NCI-H1092 (cell line): Measurements from ENCODE around the gene CYP20A1.
A peak's percentile ranks its signal among the peaks of the same experiment; 100 is the strongest.
"Not testable (repeated sequence)": the region's sequence is repeated elsewhere in the genome, so short reads cannot be mapped to it uniquely, and the experiment has no call there.

ENCODE experiments used
- DNase-seq: peaks from one replicate; lab custom pipeline; 2025; lab: John Stamatoyannopoulos, UW

CYP20A1 gene, protein sequence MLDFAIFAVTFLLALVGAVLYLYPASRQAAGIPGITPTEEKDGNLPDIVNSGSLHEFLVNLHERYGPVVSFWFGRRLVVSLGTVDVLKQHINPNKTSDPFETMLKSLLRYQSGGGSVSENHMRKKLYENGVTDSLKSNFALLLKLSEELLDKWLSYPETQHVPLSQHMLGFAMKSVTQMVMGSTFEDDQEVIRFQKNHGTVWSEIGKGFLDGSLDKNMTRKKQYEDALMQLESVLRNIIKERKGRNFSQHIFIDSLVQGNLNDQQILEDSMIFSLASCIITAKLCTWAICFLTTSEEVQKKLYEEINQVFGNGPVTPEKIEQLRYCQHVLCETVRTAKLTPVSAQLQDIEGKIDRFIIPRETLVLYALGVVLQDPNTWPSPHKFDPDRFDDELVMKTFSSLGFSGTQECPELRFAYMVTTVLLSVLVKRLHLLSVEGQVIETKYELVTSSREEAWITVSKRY

GRCh38 chr2:203238704-203239526 lies at the start of gene CYP20A1:
CYP20A1 (plus strand) TSS chr2:203239018; CDS start chr2:203239063, 45 bp downstream.
- DNase-seq, result peak; percentile 84

GRCh38 chr2:203190547-203190946 lies 48.3 kb upstream of the CYP20A1 start:
- not testable (repeated sequence) for DNase-seq

DNA sequence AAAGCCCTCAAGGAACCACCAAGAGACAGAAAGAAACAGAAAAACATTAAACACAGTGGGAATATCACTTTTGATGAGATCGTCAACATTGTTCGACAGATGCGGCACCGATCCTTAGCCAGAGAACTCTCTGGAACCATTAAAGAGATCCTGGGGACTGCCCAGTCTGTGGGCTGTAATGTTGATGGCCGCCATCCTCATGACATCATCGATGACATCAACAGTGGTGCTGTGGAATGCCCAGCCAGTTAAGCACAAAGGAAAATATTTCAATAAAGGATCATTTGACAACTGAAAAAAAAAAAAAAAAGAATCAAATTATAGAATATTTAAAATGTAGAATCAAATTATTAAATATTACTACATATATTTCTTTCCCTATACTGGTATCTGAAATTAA lies 47.8 kb upstream of the CYP20A1 start:
- not testable (repeated sequence) for DNase-seq

DNA sequence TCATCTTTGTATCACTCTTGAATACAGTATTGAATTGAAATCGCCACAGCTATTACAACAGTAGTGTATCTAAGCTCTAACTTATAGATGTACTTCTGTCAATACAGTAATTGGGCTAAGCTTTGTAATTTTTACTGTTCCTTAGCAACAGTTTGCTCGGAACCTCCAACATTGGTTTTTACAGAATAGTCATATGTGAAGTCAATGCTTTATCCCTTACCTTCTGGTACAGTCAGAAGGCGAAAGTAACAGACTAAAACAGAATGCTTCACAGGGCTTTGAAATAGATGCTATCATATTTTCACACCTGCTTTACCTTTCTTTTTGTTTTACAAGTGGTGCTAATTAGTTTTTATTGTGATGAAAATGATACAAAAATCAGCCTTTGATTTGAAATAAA lies 46.9 kb upstream of the CYP20A1 start:
- DNase-seq, result no peak

DNA sequence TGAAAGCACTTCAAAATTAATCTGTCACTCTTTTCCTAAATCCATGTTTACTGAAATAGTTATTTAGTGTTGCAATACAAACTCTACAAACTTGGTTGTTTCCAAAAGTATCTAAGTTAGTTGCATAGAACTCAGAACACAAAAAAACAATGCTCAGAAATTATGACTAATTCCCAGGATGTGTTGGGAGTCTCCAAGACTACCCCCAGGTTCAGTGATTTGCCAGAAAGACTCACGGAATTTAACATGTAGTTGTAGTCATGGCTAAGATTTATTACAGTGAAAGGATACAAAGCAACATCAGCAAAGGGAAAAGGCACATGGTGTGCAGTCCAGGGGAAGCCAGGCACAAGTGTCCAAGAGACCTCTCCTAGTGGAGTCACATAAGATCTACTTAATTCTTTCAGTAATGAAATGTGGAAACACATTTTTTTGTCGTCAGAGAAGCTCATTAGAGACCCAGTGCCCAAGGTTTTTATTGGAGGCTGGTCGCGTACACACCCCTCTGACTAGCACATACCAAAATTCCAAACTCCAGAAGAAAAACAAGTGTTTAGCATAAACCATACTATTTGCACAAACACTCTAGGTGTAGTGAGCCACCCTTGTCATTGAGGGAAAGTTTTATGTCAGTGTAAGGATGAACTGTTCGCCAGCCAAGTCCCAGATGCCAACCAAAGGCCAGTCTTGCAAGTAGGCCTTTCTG lies 43.3 kb upstream of the CYP20A1 start:
- no peak for DNase-seq

DNA sequence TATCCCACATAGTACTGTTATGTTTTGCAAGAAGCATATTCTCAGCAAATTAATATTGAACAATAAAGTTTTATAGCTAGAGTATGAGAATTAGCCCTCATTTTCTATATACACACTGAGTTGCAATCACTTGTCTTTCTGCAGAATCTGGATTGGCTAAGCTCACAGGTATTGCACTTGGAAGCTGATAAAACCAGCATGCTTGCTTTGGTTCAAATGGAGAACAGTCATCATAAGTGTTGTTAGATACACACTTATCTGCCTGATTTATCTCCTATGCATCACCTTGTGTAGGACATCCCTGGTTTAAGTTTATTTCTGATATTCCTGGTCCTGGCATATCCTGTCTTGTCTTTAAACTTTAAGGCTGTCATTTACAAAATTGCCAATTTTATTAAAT lies 38.0 kb upstream of the CYP20A1 start:
- no peak for DNase-seq

GRCh38 chr2:203201426-203201825 lies 37.4 kb upstream of the CYP20A1 start:
- DNase-seq, result no peak

DNA sequence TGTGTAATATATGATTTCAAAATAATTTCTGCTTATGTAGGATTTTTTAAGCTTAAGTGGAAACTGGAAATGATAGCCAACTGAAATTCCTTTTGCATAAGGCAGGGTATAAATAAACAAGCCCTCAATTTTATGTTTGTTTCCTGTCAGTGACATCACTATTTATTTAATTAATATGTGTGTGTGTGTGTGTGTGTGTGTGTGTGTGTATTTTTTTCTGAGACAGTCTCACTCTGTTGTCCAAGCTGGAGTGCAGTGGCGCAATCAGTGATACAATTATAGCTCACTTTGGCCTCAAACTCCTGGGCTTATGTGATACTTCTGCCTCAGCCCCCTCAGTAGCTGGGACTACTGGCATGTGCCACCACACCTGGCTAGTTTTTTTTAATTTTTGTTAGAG lies 29.3 kb upstream of the CYP20A1 start:
- no peak for DNase-seq

DNA sequence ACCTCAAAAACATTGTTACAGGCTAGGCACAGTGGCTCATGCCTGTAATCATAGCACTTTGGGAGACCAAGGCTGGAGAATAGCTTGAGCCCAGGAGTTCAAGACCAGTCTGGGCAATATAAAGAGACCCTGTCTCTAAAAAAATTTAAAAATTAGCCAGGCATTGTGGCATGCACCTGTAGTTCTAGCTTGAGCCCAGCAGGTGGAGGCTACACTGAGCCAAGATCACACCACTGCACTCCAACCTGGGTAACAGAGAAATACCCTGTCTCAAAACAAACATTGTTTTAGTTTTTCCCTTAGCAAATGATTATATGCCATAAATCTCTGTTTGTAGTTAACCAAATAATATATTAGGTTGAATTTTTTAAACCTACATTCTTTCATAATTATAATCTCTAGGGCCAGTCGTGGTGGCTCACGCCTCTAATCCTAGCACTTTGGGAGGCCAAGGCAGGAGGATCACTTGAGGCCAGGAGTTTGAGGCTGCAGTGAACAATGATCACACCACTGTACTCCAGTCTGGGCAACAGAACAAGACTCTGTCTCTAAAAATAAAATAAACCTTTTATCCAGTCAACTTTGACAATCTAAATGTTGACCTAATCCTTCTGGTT lies 13.3 kb upstream of the CYP20A1 start:
- DNase-seq, result no peak

DNA sequence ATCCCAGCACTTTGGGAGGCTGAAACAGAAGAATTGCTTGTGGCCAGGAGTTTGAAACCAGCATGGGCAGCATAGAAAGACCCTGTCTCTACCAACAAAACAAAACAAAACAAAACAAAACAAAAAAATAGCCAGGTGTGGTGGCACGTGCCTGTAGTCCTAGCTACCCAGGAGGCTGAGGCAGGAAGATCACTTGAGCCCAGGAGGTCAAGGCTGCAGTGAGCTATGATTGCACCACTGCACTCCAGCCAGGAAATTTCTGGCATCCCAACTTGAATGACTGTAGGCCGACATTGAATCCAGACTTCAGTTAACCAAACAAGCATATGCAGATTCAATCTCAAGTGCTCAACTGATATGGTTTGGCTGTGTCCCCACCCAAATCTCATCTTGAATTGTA lies 9.1 kb upstream of the CYP20A1 start:
- not testable (repeated sequence) for DNase-seq

DNA sequence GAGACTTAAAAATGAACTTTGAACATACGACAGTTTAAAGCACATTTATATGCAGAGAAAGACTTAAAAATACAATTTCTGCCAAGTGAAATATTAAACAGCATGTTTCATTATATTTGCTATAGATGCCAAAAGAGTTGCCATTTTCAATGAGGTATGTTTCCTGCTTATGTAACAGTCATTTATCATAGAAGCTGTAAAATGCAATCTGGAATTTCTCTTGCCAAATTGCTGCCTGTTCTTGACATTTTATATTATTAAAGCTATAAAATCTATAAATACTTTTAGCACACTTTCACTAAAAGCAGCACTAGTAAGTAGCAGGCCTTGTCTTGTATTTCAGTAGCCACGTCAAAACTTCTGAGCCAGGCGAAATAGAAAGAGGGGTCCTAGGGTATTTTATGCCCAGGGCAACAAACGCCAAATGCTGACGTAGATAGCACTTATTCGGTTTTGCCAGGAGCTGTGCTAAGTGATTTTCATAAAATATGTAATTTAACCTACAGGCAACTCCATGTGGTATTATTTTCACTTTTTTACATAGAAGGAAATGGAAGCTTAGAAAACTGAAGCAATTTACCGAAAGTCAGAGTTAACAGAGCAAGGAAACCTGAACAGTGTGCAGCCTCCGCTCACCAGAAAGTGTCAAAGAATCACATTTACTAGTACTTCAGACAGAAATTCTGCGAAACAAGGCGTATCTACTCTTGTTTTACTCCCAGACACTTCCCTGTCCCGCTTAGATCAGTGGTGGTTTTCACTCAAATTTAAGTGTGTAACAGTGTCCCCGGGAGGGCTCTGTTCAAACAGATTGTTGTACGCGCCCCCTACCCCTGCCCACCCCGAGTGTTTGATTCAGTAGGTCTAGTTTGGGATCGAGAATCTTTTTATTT lies 1.2 kb upstream of the CYP20A1 start:
- DNase-seq, result no peak

- DNase-seq, result no peak
Observed at GRCh38 chr2:203238292-203238703, 520 bp upstream of the CYP20A1 start.

DNA sequence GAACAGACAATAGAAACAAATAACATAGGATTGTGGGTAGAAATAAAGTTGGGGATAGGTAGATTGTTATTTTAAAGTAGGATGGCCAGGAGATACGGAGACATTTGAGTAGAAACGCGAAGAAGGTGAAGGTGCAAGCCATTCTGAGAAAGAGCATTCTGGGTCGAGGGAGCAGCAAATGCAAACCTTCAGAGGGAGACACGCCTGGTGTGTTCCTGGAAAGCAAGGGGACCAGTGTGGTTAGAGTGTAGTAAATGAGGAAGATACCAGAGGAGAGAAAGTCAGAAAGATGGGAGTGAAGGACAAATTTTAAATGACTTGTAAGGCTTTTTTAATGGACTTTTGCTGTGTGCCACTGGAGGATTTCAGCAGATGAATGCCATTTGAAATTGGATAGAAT lies 1.7 kb downstream of the CYP20A1 start:
- DNase-seq, result no peak

GRCh38 chr2:203242518-203242917 lies 3.7 kb downstream of the CYP20A1 start:
- DNase-seq, result no peak

DNA sequence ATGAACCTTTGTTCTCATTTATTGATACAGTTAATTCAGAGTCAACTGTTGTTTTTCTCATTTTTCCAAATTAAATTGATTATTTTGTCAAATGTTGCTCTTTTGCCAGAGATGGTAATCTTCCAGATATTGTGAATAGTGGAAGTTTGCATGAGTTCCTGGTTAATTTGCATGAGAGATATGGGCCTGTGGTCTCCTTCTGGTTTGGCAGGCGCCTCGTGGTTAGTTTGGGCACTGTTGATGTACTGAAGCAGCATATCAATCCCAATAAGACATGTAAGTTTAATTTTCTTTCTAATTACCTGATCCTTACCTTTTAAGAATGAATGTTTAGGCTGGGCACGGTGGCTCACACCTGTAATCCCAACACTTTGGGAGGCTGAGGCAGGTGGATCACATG lies 7.8 kb downstream of the CYP20A1 start:
- DNase-seq, result no peak

DNA sequence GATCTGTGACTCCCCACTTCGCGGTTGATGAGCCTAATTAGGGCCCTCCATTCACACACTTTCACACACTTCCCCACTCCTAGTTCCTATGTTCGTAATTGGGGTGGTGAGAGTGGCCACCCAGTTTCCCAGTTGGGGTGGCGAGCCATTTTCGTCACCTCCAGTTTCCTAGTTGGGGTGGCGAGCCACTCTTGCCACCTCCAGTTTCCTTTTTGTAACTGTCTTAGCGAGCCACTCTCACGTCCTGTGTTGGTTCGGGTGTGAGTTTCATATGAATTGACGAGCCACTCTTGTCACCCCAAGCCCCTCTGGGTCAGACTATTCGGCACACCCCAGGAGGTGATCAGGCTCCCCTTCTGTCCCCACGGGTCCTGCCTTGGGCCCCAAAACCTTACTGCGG lies 14.0 kb downstream of the CYP20A1 start:
- DNase-seq, result no peak

DNA sequence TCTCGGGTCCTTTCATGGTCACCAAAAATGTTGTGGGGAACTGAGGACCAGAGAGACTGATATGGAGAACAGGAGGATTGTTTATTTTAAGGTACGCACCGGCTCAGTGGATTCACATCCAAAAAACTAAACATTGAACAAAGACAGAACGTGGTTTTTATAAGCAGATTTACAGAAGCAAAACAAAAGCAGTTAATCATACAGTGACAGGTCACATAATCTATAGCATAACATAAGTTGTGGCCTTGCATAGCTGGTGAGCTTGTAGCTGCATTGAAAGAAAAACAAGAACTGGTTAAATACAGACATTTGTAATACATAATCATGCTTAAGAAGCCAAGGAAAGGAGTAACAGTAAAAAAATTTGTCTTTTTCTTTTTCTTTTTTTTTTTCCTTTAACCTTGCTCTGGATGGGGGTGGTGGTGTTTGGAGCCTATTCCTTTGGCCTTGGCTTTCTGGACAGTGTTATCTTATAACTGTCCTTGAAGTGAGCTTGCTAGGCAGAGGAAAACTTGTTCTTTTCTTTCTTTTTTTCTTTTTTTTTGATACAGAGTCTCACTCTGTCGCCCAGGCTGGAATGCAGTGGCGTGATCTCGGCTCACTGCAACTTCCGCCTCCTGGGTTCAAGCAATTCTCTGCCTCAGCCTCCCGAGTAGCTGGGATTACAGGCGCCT lies 14.7 kb downstream of the CYP20A1 start:
- DNase-seq, result not testable (repeated sequence)

DNA sequence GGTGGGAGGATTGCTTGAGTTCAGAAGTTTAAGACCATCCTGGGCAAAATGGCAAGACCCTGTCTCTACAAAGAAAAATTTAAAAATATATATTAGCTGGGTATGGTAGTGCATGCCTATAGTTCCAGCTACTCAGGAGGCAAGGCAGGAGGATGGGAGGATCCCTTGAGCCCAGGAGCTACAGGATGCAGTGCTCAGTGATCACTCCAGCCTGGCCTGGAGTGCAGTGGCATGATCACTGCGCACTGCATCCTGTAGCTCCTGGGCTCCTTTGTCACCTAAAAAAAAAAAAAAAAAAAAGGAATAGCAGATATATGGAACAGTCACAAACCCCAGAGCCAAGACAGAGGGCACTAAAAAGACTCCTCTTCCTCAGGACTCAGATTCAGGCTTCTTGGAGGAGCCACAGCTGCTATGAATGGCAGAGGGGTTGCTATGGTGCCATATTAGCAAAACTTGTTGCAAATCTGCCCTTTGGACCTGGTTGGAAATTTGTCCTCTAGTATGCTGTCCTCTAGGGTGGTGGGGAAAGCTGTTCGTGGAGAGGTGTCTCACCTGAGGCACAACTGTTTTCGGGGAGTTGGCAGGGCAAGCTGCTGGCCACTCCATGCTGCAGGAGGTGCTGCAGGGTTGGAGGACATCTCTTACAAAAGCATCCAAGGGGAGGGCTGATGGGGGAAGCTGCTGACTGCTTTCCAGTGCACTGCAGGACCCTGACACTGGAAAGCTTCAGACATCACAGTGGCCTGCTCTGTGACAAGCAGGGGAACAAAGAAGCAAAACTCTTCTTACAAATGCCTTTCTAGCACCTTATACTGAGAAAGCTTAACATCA lies 22.7 kb downstream of the CYP20A1 start:
- DNase-seq, result no peak

DNA sequence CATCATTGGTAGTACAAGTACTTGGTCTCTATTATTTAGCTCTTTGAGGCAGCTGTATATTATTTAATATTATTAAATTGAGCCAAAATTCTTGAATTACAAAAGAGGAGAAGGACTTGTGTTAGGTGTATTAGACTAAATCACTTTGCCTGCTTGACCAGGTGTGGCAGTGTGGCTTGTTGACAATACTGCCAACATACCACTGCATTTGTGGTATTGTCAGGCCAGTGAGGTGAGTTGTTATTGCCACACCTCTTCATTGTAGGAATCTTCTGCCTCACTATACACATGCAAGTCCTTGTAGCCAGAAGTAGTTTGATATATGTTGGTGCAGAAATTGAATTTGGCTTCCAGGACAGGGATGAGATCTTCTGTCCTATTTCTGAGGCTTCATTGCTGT lies 40.5 kb downstream of the CYP20A1 start:
- DNase-seq, result no peak
